HG03575 (cell line): ENCODE data around the gene HBQ1.
"Not testable (repeated sequence)": the region's sequence is repeated elsewhere in the genome, so short reads cannot be mapped to it uniquely, and the experiment has no call there.

Source experiments
- ATAC-seq: cut with Tn5 transposase; IDR thresholded peaks from one replicate; pipeline ENCODE4 v1.9.1; 2021; ENCODE audit not compliant: unreplicated experiment, insufficient number of reproducible peaks, low FRiP score; ENCODE audit errors: extremely low read depth

The HBQ1 gene

DNA sequence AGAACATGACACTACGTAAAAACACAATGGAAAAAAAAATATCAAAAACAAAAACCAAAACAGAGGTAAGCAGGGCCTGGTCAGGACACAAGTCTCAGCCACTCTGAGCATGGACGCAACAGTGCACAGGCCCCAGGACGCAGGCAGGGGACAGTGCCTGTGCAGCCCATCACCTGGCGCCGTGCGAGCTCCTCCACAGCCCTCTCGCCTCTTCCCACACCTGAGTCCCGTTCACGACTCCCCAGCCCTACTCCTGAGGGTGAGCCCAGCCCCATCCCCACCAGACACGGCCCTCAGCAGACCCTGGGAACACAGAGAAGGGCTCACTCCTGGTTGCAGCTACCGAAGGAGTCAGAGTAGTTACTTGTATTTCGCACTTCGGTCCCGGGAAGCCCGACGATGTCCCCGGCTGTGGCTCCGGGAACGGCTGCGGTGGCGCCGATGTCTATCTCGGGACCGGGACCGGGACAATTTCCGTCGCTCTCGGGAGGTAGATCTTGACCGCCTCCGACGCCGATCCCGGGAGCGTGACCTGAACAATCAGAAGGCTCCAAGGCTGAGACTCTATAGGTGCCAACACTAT is 9.4 kb downstream of the HBQ1 start:
- no peak for ATAC-seq

DNA sequence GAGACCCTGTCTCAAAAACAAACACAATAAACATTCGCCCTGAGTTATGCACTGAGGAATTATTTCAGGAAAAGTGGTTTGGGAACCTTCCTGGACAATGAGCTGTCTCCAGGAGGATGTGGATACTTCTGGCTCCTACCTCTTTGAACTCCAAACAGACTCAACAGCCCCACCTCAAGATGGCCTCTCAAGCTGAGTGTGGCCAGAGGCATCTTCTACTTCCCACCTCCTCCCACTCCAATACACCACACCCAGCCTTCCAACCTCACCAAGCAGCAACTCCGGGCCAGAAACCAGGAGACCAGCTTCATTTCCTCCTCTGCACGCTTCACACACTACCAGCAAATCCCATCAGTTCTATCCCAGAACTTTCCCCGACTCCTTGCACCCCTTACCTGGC is 11.6 kb downstream of the HBQ1 start:
- ATAC-seq, result no peak

DNA sequence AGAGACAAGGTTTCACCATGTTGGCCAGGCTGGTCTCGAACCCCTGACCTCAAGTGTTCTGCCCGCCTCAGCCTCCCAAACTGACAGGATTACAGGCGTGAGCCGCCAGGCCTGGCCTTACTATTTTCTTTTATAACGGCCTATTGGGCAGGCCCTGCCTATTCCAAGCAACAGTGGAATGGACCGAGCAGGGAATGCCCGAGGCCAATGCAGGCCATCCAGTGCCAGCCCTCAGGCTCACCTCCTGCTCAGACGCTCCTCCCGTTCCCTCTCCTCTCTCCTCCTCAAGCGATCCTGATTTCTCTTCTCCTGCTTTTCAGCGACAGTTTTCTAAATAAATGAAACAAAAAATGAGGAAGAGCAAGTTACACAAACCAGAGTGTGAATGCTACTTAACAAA is 12.4 kb downstream of the HBQ1 start:
- no peak for ATAC-seq

DNA sequence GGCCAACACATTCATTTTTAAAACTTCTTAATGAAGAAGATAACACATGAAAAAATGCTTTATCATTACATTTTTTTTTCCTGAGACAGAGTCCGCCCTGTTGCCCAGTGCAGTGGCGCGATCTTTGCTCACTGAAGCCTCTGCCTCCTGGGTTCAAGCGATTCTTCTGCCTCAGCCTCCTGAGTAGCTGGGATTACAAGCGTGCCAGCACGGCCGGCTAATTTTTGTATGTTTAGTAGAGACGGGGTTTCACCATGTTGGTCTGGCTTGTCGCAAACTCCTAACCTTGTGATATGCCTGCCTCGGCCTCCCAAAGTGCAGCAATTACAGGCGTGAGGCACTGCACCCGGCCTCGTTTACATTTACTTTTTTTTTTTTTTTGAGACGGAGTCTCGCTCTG is 13.2 kb downstream of the HBQ1 start:
- ATAC-seq, result no peak

- ATAC-seq, result no peak
These were observed 14.3 kb downstream of the HBQ1 start for GRCh38 chr16:194516-194915.

DNA sequence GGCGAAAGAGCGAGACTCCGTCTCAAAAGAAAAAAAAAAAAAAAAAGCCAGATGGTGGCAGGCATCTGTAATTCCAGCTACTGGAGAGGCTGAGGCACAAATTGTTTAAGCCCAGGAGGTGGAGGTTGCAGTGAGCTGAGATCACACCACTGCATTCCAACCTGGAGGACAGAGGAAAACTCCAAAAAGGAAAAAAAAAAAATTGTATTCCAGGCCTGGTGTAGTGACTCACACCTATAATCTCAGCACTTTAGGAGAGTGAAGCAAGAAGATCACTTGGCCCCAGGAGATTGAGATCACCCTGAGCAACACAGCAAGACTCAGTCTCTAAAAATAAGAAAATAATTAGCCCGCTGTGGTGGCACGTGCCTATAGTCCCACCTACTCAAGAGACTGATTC is 20.1 kb downstream of the HBQ1 start:
- ATAC-seq, result no peak

- ATAC-seq, result no peak
These were observed 23.0 kb downstream of the HBQ1 start for GRCh38 chr16:203246-203645.

DNA sequence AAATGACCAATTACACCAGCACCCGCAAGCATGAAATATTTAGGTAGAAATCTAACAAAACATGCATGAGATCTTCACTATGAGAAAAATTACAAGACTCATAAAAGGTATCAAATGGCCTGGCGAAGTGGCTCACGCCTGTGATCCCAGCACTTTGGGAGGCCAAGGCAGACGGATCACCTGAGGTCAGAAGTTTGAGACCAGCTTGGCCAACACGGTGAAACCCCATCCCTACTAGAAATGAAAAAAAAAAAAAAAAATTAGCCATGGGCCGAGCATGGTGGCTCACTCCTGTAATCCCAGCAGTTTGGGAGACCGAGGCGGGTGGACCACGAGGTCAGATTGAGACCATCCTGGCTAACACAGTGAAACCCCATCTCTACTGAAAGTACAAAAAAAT is 23.8 kb downstream of the HBQ1 start:
- ATAC-seq, result not testable (repeated sequence)

DNA sequence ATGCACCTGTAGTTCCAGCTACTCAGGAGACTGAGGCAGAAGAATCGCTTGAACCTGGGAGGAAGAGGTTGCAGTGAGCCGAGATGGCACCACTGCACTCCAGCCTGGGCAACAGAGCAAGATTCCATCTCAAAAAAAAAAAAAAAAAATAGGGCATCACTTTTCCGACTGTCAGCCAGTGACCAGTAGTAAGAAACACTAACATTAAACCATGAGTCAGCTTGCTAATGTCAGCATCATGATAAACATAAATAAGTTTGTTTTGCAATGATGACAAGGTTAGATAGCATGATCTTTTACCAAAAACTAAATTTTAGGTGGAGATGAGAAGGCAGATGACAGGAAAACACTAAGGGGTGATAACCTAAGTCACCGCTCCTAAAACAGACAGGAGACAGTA is 29.1 kb downstream of the HBQ1 start:
- ATAC-seq, result not testable (repeated sequence)

- not testable (repeated sequence) for ATAC-seq
These were observed 31.4 kb downstream of the HBQ1 start for GRCh38 chr16:211631-212180.

DNA sequence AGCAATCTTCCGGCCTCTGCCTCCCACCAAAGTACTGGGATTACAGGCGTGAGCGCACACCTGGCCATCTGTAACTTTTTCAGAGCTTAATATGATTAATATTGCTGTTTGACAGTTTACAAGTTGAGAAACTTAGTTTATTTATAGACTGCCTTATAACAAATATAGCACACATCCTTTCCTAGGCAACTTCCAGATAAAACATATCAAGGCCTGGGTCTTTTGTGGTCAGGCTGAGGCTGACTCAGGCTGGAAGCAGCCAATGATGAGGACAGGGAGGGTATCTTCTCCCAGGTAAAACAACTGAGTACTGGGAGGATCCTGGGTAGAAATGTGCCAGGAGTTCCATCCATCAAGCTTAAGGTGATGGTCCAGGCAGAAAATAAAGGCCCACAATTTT is 32.7 kb downstream of the HBQ1 start:
- ATAC-seq, result no peak

DNA sequence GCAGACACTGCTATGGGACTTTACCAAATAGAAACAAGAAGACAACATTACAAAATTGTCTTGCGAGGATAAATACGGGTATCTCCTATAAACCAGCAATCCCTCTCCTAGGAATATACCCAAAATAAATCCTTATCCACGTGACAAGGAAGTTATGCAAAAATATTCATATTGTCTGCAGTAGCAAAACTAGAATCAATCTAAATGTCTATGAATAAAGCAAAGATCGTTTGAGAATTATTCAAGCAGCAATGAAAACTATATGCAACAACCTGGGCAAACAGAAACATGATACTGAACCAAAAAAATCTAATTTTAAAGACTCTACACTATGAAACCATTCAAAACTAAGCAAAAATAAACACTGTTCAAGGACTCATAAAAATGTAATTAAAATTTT is 39.8 kb downstream of the HBQ1 start:
- ATAC-seq, result no peak

GRCh38 chr16:228151-228851 is 48.0 kb downstream of the HBQ1 start:
- ATAC-seq, result no peak

GRCh38 chr16:228852-229730 is 48.8 kb downstream of the HBQ1 start, which contains the start of gene LUC7L:
Gene LUC7L, minus strand, starts transcription at chr16:229449. Its CDS starts 110 bp downstream, at chr16:229339.
- no peak for ATAC-seq

GRCh38 chr16:229731-230281 is 49.5 kb downstream of the HBQ1 start:
- no peak for ATAC-seq

GRCh38 chr16:230351-230750 is 50.1 kb downstream of the HBQ1 start:
- ATAC-seq, result not testable (repeated sequence)
